Gastrocnemius medialis (tissue), 4 donors: ENCODE data around the gene ELK4. TPM values are rescaled to one million over a fixed set of nuclear protein-coding genes. Genes with fewer than 3 reads are reported as not detected.
A peak's percentile ranks its signal among the peaks of the same experiment; 100 is the strongest.

ENCODE experiments used
- ATAC-seq, 2 donors: fragments of 150-250 bp; one replicate each; pipeline ENCODE4 v1.9.1; 2016
- DNase-seq, 2 donors: peaks; one replicate each; pipeline ENCODE4 v3.0.0-alpha.2; 2019
- H3K27ac ChIP-seq, 4 donors: fragments of 200-600 bp; sonication (generic); 1 replicate in 1 of 4; 2 replicates in 3 of 4; pipeline ENCODE4 v1.5.1; 2016 to 2018; ENCODE audit warnings: mild to moderate bottlenecking in 2 of 4, moderate library complexity in 1 of 4
- H3K27me3 ChIP-seq, 3 donors: fragments of 200-600 bp; sonication (generic) in 2 of 3; 1 replicate in 1 of 3; 2 replicates in 2 of 3; pipeline versions ENCODE4 v1.5.1 to v1.6.0; 2016 to 2019; ENCODE audit warnings: mild to moderate bottlenecking in 1 of 3, moderate library complexity in 1 of 3
- H3K36me3 ChIP-seq, 2 donors: fragments of 200-600 bp; sonication (generic) in 1 of 2; one replicate each; pipeline ENCODE4 v1.5.1; 2017 to 2018
- H3K4me1 ChIP-seq, 2 donors: fragments of 200-600 bp; sonication (generic) in 1 of 2; one replicate each; pipeline ENCODE4 v1.5.1; 2016 to 2017; ENCODE audit warnings: mild to moderate bottlenecking in 2 of 2
- H3K4me3 ChIP-seq, 4 donors: fragments of 200-600 bp; sonication (generic) in 3 of 4; 1 replicate in 1 of 4; 2 replicates in 3 of 4; pipeline ENCODE4 v1.5.1; 2016 to 2019; ENCODE audit warnings: mild to moderate bottlenecking in 2 of 4
- H3K9me3 ChIP-seq, 3 donors: fragments of 200-600 bp; sonication (generic) in 2 of 3; 1 replicate in 1 of 3; 2 replicates in 2 of 3; pipeline ENCODE4 v1.5.1; 2016 to 2019
- CTCF ChIP-seq, 5 experiments: fragments of 450-650 bp in 3 of 5; fragments of 200-600 bp in 2 of 5; sonication (generic) in 2 of 5; IDR thresholded peaks in 4 of 5; conservative IDR thresholded peaks in 1 of 5; 1 replicate in 4 of 5; 2 replicates in 1 of 5; pipeline ENCODE4 v1.5.1; 2016 to 2019; ENCODE audit warnings: antibody characterized with exemption in 5 of 5, mild to moderate bottlenecking in 3 of 5, moderate library complexity in 3 of 5
- POLR2A ChIP-seq, 2 donors: fragments of 450-650 bp; IDR thresholded peaks; one replicate each; pipeline ENCODE4 v1.6.1; 2017; ENCODE audit warnings: antibody characterized with exemption in 2 of 2, mild to moderate bottlenecking in 2 of 2, moderate library complexity in 2 of 2
- in situ Hi-C, 4 donors: fragments of 200-750 bp; cut with MboI; loops; one replicate each; pipeline versions ENCODE4 v1.15.0 to v1.8.0; 2017; ENCODE audit warnings: low sequenced_read_pairs in 4 of 4
- intact Hi-C: fragments of 100-400 bp; cut with DNase I; formaldehyde crosslinking; loops from one replicate; pipeline ENCODE4 v1.15.1; 2023; ENCODE audit warnings: low total_unique reads
- total RNA-seq, 4 donors: library from RNA; depleted of rRNA; stranded (reverse); fragments of >200 nt; gene quantifications; one replicate each; pipeline versions ENCODE4 v1.1.0 to v1.2.3, GENCODE V29; 2016

Gene ELK4, protein sequence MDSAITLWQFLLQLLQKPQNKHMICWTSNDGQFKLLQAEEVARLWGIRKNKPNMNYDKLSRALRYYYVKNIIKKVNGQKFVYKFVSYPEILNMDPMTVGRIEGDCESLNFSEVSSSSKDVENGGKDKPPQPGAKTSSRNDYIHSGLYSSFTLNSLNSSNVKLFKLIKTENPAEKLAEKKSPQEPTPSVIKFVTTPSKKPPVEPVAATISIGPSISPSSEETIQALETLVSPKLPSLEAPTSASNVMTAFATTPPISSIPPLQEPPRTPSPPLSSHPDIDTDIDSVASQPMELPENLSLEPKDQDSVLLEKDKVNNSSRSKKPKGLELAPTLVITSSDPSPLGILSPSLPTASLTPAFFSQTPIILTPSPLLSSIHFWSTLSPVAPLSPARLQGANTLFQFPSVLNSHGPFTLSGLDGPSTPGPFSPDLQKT
- 10 to 100 TPM; 17.3 to 24.2 (median 20.1) TPM for total RNA-seq

DNA sequence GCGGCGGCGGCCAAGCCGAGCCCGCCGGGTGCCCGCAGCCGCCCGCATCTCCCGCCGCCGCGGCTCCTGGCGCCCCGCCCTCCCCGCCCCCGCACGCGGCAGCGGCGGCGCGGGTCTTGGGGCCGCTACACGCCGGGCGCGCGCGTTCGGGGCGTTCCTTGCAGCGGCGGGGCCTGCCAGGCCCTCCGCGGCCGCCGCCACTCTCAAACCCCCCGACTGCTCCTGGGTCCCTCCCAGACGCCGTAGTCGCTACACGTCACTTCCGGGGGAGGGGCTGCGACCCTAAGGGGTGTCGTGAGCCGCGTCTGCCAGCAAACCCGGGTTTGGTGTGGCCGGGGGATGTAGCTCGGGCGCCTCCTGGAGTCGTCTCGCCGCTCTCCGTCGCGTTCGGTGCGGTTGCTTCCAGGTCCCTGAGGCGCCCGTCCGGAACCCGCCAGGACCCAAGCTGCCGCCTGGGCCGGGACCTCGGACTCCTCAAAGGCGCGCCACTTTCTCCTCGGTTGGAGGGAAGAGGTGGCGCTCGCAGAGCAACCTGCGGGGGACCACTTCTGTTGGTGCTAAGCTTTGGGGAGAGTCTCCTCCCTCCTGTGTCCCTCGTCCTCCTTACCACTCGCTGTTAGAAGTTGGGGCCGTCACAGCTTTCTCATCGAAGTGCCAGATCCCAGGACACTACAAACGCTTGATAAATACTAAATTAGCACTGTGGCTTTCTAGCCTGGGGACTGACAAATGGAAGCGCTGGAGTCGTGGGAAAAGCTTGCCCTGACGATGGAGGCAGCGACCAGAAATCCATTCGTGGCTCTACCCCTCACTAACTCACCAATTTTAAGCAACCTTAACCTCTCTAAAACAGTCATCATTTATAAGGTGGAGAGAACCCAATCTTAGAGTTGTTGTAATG lies at the start of gene ELK4:
TSS of gene ELK4 (minus strand) at position 244 of the 901 bp plus-strand sequence. CDS start 8,129 bp downstream, outside the sequence.
- intact Hi-C loops (loop anchor here (1.0 to 2.0 kb wide), 4 partner anchors 16 to 117 kb away; no protein-coding TSS in a partner anchor), in situ Hi-C loops (no loop called here)
- Histone ChIP-seq H3K4me1 (peaks cover 41 to 45% of the 10 kb centered on the region in 2 donors), H3K9me3 (no peaks in the 10 kb centered on the region), H3K4me3 (peak within 1 kb of the TSS; percentile 65 to 90 (median 78)), H3K27me3 (no peaks in the 10 kb centered on the region), H3K36me3 (no peaks in the 10 kb centered on the region), H3K27ac (peak within 1 kb of the TSS; percentile 93 to 97 (median 96))
- TF ChIP-seq POLR2A (IDR thresholded peaks at IDR 0.05), result peak; percentile 98
- peak; percentile 54 to 78 (median 68) for TF ChIP-seq CTCF (IDR thresholded peaks at IDR 0.05 in 4 of 5, conservative IDR thresholded peaks at IDR 0.05 in 1 of 5)
- ATAC-seq (peak; percentile 89 to 94), DNase-seq (peak; percentile 96 to 97)

GRCh38 chr1:205681364-205681763 lies 49.6 kb upstream of the ELK4 start:
- H3K27ac ChIP-seq, result no peak overlapping the region

GRCh38 chr1:205680073-205680851 lies 48.5 kb upstream of the ELK4 start, which contains the start of gene SLC45A3:
Gene SLC45A3 (minus strand): TSS chr1:205680509. CDS start chr1:205664656, 15,853 bp downstream.
- no peak for DNase-seq
- ATAC-seq, result peak; percentile 23 to 24
- Histone ChIP-seq H3K4me3 (peak within 1 kb of the TSS; percentile 57 to 79 (median 64)), H3K4me1 (peaks cover 5 to 24% of the 10 kb centered on the region in 2 donors), H3K36me3 (no peaks in the 10 kb centered on the region), H3K27ac (peak within 1 kb of the TSS; percentile 37 to 62 (median 44)), H3K27me3 (peaks cover 0 to 6% (median 0%) of the 10 kb centered on the region in 3 donors), H3K9me3 (no peaks in the 10 kb centered on the region)
- TF ChIP-seq POLR2A (IDR thresholded peaks at IDR 0.05) (no peak), CTCF (IDR thresholded peaks at IDR 0.05 in 4 of 5, conservative IDR thresholded peaks at IDR 0.05 in 1 of 5) (no peak)
- in situ Hi-C loops, result no loop called here
- intact Hi-C loops, result no loop called here

More at GRCh38 chr1:205681364-205681763, 49.6 kb upstream of the ELK4 start:
- Histone ChIP-seq H3K27me3 (peaks cover 0 to 6% (median 0%) of the 10 kb centered on the region in 3 donors), H3K9me3 (no peaks in the 10 kb centered on the region), H3K4me3 (no peak overlapping the region), H3K4me1 (peaks cover 5 to 24% of the 10 kb centered on the region in 2 donors), H3K36me3 (no peaks in the 10 kb centered on the region)
- TF ChIP-seq POLR2A (IDR thresholded peaks at IDR 0.05), result no peak
- no peak for TF ChIP-seq CTCF (IDR thresholded peaks at IDR 0.05 in 4 of 5, conservative IDR thresholded peaks at IDR 0.05 in 1 of 5)
- in situ Hi-C loops, result no loop called here
- DNase-seq, result no peak
- intact Hi-C loops, result no loop called here
- no peak for ATAC-seq
